ENCODE data around the gene STEAP3.
A peak's percentile ranks its signal among the peaks of the same experiment; 100 is the strongest.

STEAP3 gene, protein sequence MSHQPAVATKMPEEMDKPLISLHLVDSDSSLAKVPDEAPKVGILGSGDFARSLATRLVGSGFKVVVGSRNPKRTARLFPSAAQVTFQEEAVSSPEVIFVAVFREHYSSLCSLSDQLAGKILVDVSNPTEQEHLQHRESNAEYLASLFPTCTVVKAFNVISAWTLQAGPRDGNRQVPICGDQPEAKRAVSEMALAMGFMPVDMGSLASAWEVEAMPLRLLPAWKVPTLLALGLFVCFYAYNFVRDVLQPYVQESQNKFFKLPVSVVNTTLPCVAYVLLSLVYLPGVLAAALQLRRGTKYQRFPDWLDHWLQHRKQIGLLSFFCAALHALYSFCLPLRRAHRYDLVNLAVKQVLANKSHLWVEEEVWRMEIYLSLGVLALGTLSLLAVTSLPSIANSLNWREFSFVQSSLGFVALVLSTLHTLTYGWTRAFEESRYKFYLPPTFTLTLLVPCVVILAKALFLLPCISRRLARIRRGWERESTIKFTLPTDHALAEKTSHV

DNA sequence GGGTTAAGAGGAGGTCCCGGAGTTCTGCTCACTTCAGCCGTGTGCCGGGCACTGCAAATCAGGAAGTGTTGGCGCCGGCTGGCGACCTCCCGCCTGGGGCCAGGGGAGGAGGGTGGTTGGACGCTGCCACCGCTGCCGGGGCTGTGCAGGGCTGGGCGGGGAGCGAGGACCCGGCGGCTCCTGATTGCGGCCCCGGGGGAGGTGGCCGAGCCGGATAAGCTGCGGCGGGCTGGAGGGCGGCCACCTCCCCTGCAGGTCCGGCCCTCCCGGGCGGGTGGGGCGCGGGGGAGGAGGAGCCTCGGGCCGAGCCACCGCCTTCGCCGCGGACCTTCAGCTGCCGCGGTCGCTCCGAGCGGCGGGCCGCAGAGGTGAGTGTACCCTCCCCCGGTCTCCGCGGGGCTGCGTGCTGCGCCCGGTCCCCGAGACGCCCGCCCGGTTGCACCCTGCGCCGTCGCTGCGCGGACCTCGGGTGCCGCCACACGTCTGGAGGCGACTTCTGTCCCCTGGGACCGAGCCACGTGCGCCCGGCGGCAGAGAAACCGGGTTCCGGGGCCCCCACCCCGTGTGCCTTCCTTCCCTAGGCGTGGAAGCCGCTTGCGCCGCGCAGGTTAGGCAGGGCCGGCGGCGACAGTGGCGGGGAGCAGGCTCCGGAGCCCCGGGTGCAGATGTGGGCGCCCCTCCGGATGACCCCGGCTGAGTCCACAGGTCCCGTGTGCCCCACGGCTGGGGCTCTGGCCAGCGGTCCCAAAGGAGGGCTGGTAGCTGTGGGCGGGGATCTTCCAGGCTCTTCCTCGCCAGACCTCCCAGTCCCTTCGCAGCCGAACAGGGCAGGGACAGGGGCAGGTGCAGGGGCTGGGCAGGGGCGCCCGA is at the start of gene STEAP3:
Gene STEAP3 (plus strand): TSS at position 314 of the 870 bp plus-strand sequence. CDS start 7,179 bp downstream, outside the sequence.
- DNase-seq: peak in 26 of 51 donors; percentile 10 to 60 (median 28)

DNA sequence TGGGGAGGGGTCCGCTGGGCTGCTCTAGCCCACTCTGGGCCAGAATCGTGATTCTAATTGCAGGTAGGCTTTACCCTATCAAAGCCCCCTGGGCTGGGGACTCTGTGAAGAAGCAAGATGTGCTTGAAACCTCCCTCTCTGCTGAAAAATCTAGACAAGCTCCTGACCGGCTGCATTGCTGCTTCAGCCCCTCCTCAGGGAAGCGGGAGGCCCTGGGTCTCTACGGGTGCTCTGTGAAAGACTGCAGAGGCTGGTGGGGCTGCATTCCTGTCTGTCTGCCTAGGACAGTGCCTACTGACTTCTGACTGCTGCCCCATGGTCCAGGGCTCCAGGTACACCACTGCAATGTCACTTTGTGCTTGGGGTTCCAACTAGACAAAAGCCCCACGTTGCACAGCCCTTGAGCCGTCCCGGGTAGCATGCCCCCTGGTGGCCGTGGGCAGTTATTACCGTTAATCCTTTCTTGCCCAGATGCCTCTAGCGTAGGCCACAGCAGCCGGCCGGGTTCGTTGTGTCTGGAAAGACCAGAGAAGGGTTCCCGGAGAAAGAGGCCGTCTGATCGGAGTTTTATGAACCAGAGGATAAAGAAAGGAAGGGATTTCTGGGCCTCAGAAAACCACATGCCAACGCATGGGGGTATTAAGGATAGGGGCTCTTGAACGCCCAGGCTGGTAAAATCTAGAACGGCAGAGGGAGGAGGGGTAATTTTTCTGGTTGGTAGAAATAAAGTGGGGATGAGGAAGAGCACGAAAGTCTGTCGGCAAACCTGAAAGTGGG is 49.2 kb upstream of the STEAP3 start:
- DNase-seq: peak in 20 of 51 donors; percentile 4 to 53 (median 18)

DNA sequence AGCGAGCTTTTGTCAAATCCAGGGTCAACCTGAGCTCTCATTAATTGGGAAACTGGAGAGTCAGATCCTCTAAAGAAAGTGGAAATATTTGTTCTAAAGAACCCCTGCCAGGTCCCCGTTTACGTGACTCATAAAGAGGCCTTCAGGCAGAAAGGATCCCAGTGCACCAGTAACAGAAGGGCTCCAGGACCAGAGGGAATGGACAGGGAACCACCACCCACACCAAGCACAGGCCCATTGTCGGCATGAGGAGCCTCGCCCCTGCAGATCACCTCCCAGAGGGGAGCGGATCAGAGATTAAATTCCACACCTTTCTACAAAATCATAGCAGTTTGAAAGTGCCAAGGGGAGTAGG is 48.7 kb upstream of the STEAP3 start:
- DNase-seq: no peak

DNA sequence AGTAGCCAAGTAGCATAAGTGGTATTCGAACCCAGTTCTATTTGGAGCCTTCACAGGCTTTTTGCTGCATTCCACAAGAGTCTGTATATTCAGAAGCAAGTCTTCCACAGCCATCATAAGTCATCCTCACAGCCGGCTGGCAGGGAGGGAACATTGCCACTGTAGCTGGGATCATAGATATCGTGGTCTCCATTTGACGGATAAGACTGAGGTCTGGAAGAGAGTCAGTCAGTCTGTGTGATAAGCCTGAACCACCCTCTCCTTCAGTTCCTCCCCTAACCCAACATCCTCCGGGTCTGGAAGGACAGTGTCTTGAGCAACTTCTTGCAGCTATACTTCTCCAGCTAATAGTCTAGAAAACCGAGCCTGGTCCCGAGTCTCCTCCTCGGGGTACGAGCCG is 48.1 kb upstream of the STEAP3 start:
- DNase-seq: no peak

DNA sequence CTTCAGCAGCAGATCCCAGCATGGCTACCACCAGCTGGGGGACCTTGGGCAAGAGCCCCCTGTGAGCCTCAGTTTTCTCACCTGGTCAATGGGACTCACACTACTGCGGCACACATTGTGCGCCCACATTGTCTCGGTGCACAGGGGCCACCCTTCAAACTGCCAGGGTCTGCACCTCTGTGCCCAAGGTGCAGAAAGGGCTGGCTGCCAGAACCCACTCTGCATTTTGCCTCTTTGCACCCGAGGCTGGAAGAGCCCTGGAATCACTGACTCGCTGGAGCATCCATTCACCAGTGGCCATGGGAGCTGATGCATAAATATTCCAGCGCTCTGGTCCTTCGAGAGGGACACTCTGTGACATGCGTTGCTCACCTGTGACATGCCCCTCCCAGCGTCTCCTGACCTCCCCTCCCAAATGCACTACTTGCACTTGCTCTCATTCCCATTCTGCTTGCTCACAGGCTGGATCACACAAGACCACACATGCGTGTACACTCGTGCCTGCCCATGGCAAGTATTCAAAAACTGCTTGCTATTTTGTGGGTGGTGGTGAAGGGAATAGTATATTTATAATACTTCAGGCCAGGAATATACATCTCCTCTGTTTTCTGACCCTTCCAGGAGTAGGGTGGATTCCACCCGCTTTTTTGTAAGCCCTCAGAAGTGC is 46.3 kb upstream of the STEAP3 start:
- no peak for DNase-seq

DNA sequence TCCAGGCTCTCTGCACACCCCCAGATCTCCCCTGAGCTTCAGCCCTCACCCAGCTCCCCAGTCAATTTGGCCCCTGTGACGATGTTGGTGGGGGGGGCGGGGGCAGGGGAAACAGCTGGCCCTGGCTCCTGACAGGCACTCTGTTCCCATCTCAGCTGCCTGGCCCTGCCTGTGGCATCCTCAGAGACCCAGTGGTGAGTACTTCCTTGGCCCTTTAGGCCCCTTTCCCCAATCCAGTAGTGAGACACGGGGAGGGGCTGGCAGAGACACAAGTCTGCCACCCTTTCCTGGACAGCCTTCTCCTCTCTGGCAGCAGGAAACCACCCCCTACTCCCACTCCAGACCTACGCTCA is 45.8 kb upstream of the STEAP3 start:
- DNase-seq: no peak

DNA sequence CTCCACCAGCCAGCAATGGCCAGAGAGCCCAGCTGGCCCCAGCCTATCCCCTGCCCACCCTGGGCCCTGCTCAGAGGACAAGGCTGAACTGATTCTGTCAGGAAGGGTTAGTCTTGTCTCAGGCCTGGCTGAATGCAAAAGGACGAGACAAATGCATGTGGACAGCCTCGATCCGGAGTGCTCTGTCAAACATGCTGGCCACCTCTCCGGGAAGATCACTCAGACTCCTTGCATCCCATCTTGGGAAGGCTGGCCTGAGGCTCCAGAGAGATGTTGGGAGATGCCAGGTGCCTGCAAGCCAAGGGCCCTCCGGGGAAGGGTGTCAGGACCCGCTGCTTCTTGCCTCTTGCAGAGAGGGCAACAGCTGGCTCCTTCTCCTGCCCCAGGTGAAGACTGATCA is 44.9 kb upstream of the STEAP3 start:
- no peak for DNase-seq

DNA sequence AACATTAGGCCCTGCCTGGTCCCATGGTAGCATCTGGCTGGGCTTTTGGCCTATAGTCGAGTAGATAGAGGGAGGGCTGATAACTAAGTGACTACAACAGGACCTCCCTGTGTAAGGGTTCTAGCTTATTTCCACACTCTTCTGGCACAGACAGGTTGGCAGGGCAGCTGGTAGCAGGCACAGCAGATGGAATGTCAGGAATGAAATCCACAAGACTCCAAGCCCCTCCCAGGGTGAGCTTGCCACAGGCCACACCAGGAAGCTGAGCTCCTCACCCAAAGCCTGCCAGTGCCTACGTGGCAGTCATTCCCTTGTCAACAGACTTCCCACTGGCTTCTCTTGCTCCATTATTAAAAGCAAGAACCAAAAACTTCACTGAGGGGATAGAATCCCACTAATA is 44.4 kb upstream of the STEAP3 start:
- no peak for DNase-seq

DNA sequence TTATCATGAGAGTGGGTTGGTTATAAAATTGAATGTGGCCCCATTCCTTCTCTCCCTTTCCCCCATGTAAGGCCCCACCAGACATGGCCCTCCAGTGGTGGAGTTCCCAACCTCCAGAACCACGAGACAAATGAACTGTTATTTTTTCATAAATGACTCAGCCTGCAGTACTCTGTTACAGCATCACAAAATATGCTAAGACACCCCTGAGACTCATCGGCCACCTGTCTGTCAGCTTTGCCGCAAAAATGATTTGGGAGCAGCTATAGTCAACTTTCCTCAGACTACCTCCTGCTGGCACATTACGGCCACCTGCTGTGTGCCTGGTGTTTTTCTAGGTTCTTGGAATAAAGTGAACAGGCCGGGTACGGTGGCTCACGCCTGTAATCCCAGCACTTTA is 43.6 kb upstream of the STEAP3 start:
- DNase-seq: no peak

DNA sequence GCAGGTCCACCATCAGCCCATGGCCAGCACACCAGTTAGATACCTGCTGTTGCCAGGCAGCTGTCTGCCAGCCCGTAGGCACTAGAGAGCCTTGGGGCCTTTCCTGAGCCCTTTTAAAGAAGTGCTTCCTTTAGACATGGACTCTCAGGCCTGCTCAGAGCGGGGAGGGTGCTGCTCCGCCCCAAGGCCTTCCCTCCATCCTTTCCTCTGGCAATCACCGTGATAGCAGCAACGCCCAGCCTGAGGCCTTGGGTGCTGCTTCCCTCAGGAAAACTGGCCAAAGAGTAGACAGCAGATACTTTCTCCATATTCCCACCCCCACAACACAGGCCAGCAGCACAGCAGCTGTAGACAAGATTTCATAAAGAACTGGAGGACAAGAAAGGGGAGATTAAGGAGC is 42.7 kb upstream of the STEAP3 start:
- DNase-seq: no peak

DNA sequence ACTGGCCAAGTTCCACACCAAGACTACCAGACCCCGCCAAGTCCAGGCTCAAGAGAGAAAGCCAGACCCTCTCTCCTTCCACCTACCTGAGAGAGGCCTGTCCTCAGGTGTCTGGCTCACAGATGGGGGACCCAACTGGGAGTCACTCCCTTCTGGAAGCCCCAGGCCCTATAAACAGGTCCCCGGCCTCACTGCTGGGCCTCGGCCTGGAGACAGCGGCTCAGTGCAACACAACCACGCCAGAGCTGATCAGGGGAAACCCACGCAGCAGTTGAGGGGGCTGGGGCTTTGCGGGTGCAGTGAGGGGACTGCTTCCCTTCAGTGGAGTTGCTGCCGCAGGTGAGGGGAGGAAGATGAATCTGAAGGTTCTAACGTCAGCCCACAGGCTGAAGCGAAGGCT is 42.2 kb upstream of the STEAP3 start:
- DNase-seq: no peak

DNA sequence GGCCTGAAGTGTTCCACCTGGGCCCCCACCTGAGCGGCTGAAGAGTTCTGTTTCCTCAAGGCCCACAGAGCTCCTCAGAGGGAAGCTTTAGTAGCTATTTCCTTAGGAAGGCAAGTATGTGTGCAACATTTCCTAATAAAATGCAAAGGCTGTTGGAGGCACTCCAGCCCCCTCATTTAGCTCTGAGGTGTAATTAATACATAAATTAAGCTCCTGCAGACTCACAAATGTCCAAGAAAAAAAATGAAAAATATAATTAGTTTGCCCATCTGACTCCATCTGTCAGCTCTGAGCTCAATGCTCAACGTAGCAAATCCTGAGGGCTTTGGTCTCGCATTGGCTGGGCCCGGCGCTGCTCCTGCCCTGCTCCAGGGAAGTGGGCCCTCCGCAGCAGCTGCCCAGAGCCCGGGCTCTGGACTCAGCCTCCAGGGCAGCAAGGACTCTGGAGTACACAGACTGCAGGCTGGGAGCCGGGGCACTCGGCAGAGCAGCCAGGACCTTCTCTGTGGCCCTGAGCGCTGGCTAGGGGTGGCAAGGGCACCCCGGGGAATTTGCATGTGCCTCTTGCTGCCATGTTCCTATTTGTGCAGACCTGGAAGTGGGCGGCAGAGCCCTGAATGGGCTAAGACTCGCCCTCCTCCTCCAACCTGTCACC is 41.7 kb upstream of the STEAP3 start:
- no peak for DNase-seq

DNA sequence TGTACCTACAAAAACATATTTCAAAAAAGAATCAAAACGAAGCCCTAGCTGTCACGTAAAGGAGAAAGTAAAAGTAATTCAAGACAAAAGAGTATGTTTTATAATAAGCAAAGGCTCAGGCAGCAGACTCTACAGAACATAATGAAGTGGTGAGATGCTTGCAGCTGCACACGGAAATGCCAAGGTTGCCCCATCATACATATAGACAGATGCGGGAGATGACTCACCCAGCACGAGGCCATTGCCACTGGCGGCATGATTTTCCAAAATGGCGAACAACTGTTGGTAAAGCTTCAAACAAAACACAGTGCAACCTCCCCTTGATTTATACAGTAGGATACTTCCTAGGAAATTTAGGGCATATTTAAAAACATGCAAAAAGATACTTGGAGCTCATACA is 39.1 kb upstream of the STEAP3 start:
- DNase-seq: no peak

DNA sequence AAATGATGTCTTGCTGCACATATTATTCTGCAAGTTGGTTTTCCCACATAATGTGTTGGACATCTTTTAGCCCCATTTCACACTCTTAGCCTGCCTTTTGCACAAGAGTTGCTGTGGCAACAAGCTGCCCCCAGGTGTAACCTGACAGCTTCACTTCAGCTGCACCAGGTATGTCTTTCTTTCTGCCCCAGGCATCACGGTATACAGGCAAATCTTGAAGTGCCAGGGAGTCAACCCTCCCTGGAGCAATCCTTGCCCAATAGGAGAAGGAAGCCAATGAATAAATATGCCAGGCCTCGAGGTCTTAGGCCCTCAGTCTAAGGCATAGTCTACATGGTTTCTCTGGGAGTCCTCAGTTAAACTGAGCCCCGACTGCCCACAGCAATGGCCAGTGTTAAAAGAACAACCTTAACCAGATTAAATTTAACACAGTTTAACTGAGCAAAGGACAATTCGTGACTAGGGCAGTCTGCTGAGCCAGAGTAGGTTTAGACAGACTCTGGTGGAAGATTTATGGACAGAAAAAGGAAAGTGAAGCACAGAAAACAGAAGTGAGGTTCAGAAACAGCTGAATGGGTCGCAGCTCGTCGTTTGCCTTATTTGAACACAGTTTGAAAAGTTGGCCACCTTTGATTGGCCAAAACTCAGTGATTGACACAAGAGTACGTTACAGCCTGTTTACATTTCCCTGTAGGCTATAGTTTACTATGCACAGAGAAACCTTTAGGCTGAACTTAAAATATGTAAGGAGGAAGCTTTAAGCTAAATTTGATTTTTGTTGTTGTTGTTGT is 33.1 kb upstream of the STEAP3 start:
- DNase-seq: no peak

DNA sequence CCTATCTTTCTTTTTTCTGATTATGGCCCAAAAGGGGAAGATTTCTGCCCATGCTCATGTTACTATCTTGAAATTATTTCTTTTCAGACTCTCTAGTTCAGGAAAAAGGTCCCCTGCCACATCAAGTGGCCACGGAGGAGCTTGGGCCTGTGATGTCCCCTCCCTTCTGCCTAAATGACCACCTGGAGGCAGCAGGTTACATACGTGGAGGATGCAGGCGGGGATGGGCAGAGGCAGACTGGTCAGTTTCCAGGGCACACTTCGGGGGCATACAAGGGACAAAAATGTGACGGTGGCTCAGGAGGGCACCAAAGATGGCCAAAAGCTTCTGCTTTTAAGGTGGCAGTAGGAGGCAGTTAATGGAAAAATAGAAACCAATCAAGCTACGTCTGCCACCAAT is 30.7 kb upstream of the STEAP3 start:
- DNase-seq: no peak

DNA sequence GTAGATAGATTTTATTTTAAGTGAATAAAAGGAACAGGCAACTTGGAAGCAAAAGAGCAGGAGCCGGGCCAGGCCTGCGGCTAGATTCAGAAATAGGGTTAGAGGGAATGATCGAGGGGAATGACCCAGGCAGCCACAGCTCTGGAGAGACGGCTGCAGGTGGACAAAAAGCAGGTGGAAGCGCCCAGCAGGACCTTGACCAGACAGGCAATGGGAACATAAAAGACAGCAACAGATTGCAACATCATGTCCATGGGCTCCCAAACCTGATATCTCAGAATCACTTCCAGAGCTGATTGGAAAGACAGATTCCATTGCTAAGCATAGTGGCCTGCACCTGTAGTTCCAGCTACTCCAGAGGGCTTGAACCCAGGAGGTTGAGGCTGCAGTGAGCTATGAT is 28.6 kb upstream of the STEAP3 start:
- no peak for DNase-seq

DNA sequence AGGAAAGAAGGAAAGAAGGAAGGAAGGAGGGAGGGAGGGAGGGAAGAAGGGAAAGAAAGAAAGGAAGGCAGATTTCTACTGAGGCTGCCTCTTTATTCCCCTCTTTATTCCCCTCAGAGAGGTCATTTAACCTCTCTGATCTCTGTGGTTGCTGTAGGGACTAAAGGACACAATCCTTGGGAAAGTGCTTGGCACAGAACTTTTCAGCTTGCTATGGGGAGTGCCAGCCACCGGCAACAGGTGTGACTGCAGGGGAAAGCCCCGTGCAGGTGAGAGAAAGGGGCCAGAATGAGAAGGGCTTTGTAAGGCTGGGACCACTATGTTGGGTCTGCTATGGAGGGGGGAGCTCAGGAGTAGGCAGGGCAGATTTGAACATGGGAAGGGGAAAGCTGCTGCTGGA is 27.7 kb upstream of the STEAP3 start:
- DNase-seq: no peak

DNA sequence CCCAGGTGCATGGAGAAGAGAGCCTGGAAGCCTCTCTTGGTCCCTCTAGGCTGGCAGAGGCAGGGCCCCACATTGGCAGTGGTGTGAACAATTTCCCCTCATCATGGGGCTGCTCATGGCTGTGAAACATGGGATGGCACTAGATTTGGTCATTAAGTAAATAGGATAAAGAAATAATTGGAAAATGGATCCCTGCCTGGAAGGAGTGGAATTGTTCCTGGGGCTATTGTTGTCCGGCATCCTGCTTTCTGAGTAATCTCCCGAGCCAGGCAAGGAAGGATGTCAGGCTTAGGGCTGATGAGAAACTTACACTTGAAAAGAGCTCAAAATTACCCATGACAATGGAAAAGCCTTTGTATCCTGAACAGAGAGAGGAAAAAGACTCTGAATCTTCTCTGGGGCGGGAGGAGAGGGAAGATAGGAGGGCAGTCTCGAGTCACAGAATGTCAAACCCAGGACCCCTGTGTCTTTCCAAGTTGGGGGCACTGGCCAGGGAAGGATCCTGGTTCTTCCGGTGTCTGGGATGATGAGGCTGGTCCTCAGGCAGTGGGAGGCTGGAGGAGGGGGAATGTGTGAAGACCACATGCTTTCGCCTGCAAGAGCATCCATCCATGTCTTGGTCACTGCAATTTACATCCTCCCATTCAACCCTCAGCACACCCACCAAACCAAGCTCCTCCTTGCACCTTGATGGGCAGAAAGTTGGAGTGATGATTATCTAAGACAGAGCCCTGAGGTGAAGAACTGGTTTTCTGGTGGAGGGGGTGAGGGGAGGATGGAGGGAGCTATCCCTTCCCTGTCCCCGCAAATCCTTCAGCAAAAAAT is 27.1 kb upstream of the STEAP3 start:
- no peak for DNase-seq

DNA sequence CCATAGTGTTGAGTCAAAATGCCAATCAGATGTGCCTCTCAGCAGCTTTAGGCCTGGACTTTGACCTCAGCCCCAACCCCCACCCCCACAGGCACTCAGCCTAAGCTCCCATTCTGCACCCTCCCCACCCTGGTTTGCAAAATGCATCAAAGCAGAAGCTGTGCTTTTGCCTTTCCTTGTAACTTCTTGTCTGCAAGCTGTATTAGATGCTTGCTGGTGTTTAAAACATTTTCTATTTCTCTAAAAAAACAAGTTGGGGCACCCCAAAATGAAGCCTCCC is 26.6 kb upstream of the STEAP3 start:
- no peak for DNase-seq

Data from hypothalamus (tissue), 51 donors.